HepG2 (cell line): Measurements from ENCODE around the gene MINDY2. TPM values are rescaled to one million over a fixed set of nuclear protein-coding genes. Genes with fewer than 3 reads are reported as not detected.

Experiments
- AGO2 ChIP-seq: fragments of 200-400 bp; formaldehyde crosslinking; optimal IDR thresholded peaks from 2 replicates; pipeline ENCODE3; 2017; ENCODE audit warnings: mild to moderate bottlenecking, low read depth, low read length, moderate library complexity
- ELF3 ChIP-seq: IDR thresholded peaks from 2 replicates; pipeline ENCODE4 v1.6.1; 2016; ENCODE audit warnings: missing genetic modification reagents, missing compliant biosample characterization
- EP300 ChIP-seq, 3 experiments: sonication (generic) in 1 of 3; formaldehyde crosslinking in 1 of 3; IDR thresholded peaks; 2 replicates each; pipeline versions ENCODE4 v1.5.1 to v1.6.1; 2011 to 2020; ENCODE audit warnings: low read depth in 2 of 3, low read length in 2 of 3, borderline replicate concordance in 1 of 3, improper control_type of control experiment in 1 of 3, mild to moderate bottlenecking in 1 of 3, missing genetic modification reagents in 1 of 3, moderate library complexity in 1 of 3
- FOXC1 ChIP-seq: sonication (generic); formaldehyde crosslinking; IDR thresholded peaks from 2 replicates; pipeline ENCODE4 v1.8.0; 2022; ENCODE audit warnings: mild to moderate bottlenecking, missing genetic modification reagents, borderline replicate concordance
- FOXP1 ChIP-seq, 2 experiments: fragments of 450-650 bp in 1 of 2; IDR thresholded peaks; 2 replicates each; pipeline ENCODE4 v1.6.1; 2017 to 2018; ENCODE audit warnings: antibody characterized with exemption in 1 of 2
- GPN1 ChIP-seq: sonication (generic); formaldehyde crosslinking; IDR thresholded peaks from 2 replicates; pipeline ENCODE4 v1.5.1; 2020; ENCODE audit warnings: missing genetic modification reagents, borderline replicate concordance
- KDM2A ChIP-seq: sonication (generic); formaldehyde crosslinking; IDR thresholded peaks from 2 replicates; pipeline ENCODE4 v1.4.0; 2020; ENCODE audit warnings: low read depth, missing genetic modification reagents, borderline replicate concordance
- KDM3A ChIP-seq: IDR thresholded peaks from 2 replicates; pipeline ENCODE4 v1.6.1; 2018; ENCODE audit warnings: low read depth, missing compliant biosample characterization
- KDM4B ChIP-seq: sonication (generic); formaldehyde crosslinking; IDR thresholded peaks from 2 replicates; pipeline ENCODE4 v1.4.0; 2020; ENCODE audit warnings: missing genetic modification reagents
- MAFF ChIP-seq: IDR thresholded peaks from 2 replicates; pipeline ENCODE4 v1.6.1; 2011; ENCODE audit warnings: low read depth, low read length, improper control_type of control experiment
- MAX ChIP-seq: IDR thresholded peaks from 2 replicates; pipeline ENCODE4 v1.6.1; 2012; ENCODE audit warnings: inconsistent platforms
- MED1 ChIP-seq: sonication (generic); formaldehyde crosslinking; IDR thresholded peaks from 2 replicates; pipeline ENCODE4 v1.4.0; 2020; ENCODE audit warnings: missing genetic modification reagents
- PRMT3 ChIP-seq: sonication (generic); formaldehyde crosslinking; IDR thresholded peaks from 2 replicates; pipeline ENCODE4 v1.8.1; 2022; ENCODE audit warnings: low read depth, mild to moderate bottlenecking, moderate library complexity, missing genetic modification reagents, borderline replicate concordance
- SNAPC4 ChIP-seq: sonication (generic); formaldehyde crosslinking; IDR thresholded peaks from 2 replicates; pipeline ENCODE4 v1.4.0; 2020; ENCODE audit warnings: mild to moderate bottlenecking, missing genetic modification reagents
- TBX2 ChIP-seq: sonication (generic); formaldehyde crosslinking; IDR thresholded peaks from 2 replicates; pipeline ENCODE4 v1.5.0; 2020; ENCODE audit warnings: missing genetic modification reagents, mild to moderate bottlenecking, borderline replicate concordance
- U2AF1 ChIP-seq: fragments of 200-400 bp; formaldehyde crosslinking; optimal IDR thresholded peaks from 2 replicates; pipeline ENCODE3; 2017; ENCODE audit warnings: mild to moderate bottlenecking, low read depth, low read length
- XBP1 ChIP-seq: sonication (generic); formaldehyde crosslinking; IDR thresholded peaks from 2 replicates; pipeline ENCODE4 v1.5.0; 2020; ENCODE audit warnings: missing genetic modification reagents
- ZBTB38 ChIP-seq: sonication (generic); formaldehyde crosslinking; IDR thresholded peaks from 2 replicates; pipeline ENCODE4 v1.5.1; 2020; ENCODE audit warnings: mild to moderate bottlenecking, missing genetic modification reagents
- ZNF282 ChIP-seq: fragments of 450-650 bp; IDR thresholded peaks from 2 replicates; pipeline ENCODE4 v1.6.1; 2018; ENCODE audit not compliant: partially characterized antibody
- ZNF329 ChIP-seq: sonication (generic); formaldehyde crosslinking; IDR thresholded peaks from 2 replicates; pipeline ENCODE4 v1.9.0; 2021; ENCODE audit warnings: low read depth, mild to moderate bottlenecking, missing genetic modification reagents
- ZNF430 ChIP-seq: sonication (generic); formaldehyde crosslinking; IDR thresholded peaks from 2 replicates; pipeline ENCODE4 v1.9.0; 2021; ENCODE audit warnings: mild to moderate bottlenecking, missing genetic modification reagents
- ZNF546 ChIP-seq: sonication (generic); formaldehyde crosslinking; conservative IDR thresholded peaks from 2 replicates; pipeline ENCODE4 v1.8.1; 2023; ENCODE audit warnings: mild to moderate bottlenecking, missing genetic modification reagents
- ZNF550 ChIP-seq: sonication (generic); formaldehyde crosslinking; IDR thresholded peaks from 2 replicates; pipeline ENCODE4 v1.4.0; 2020; ENCODE audit warnings: mild to moderate bottlenecking, missing genetic modification reagents, borderline replicate concordance
- ZNF772 ChIP-seq: sonication (generic); formaldehyde crosslinking; IDR thresholded peaks from 2 replicates; pipeline ENCODE4 v1.5.0; 2020; ENCODE audit warnings: mild to moderate bottlenecking, missing genetic modification reagents
- polyA plus RNA-seq, 8 experiments: library from polyadenylated mRNA; depleted of rRNA in 3 of 8; stranded (reverse) in 7 of 8; unstranded in 1 of 8; fragments of >200 nt; fragmentation: Illumina TruSeq in 4 of 8; extraction: Trizol in 4 of 8; gene quantifications; 2 replicates each; pipeline versions ENCODE4 v1.2.1 to v1.2.3, GENCODE V29; 2011 to 2016; ENCODE audit warnings: low read depth in 4 of 8, missing spikeins in 1 of 8, mixed read lengths in 1 of 8; ENCODE audit not compliant: insufficient read depth in 1 of 8
- total RNA-seq, 5 experiments: library from RNA; depleted of rRNA; stranded (reverse); fragments of >200 nt; fragmentation: Illumina TruSeq; extraction: Trizol; gene quantifications; 2 replicates each; pipeline ENCODE4 v1.2.3, GENCODE V29; 2016; ENCODE audit warnings: low read depth in 1 of 5

Gene MINDY2
- total and polyA plus RNA-seq, 2 of the 13 experiments (the other 11 are each of a cell fraction or from before 2014, with no cell fraction given) = 7.2 to 12.6 TPM

DNA sequence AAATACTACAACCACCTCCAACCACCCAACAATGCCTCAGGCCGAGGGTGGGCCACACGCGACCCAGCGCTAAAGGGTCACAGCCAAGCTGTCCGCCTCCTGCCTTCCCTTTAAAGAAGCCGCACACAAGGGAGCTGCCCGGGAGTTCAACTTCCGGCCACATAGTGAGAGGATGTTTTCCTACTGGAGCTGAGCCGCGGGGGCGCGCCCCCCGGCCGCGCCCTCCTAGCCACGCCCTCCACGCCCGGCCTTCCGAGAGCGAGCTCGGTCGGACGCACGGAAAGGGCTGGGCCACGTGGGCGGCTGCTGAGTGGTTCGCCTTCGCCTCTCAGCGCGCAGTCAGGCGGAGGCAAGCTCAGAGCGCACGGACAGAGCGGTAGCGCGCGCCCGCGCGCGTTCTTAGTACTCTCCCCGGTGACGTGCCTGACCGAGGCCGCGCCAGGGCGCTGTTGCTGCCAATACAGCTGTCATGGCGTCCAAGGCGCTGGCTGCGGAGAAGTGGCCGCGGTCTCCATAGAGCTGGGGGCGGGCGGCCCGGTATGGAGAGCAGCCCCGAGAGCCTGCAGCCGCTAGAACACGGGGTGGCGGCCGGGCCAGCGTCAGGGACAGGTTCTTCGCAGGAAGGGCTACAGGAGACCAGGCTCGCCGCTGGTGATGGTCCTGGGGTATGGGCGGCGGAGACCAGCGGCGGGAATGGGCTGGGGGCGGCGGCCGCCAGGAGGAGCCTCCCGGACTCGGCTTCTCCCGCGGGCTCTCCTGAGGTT lies at the start of gene MINDY2 (continued):
- TF ChIP-seq ZNF546 (CRISPR knock-in tag) (peak; percentile 92), MAX (peak; percentile 95), ELF3 (CRISPR knock-in tag) (peak; percentile 46; the same call in 1 of the 2 replicates), MED1 (peak; percentile 85; the same call in 1 of the 2 replicates), ZNF282 (no peak), KDM2A (CRISPR knock-in tag) (peak; percentile 83; the same call in 1 of the 2 replicates), SNAPC4 (CRISPR knock-in tag) (no peak), AGO2 (peak; percentile 75), MAFF (no peak), PRMT3 (CRISPR knock-in tag) (peak; percentile 79; the same call in 1 of the 2 replicates), ZBTB38 (CRISPR knock-in tag) (peak; percentile 46; the same call in 1 of the 2 replicates), ZNF430 (CRISPR knock-in tag) (peak; percentile 93), KDM3A (CRISPR knock-in tag) (peak; percentile 71), KDM4B (no peak), ZNF329 (no peak), U2AF1 (peak; percentile 41), XBP1 (CRISPR knock-in tag) (no peak), ZNF772 (CRISPR knock-in tag) (peak; percentile 71), ZNF550 (CRISPR knock-in tag) (no peak), TBX2 (CRISPR knock-in tag) (peak; percentile 83), GPN1 (no peak), FOXC1 (no peak), EP300 (IDR thresholded peaks at IDR 0.05; ENCODE audit: low read depth in 2 of 2, low read length in 2 of 2) (peak in 1 of 2 experiments; percentile 41; a peak in 1 of 4 replicates), EP300 (CRISPR knock-in tag; IDR thresholded peaks at IDR 0.05; ENCODE audit: borderline replicate concordance) (no peak), FOXP1 (IDR thresholded peaks at IDR 0.05) (no peak), FOXP1 (CRISPR knock-in tag; IDR thresholded peaks at IDR 0.05) (no peak)
